Glomerular endothelial cell (primary cell): ENCODE results near the gene TMEM123. TPM values are rescaled to one million over a fixed set of nuclear protein-coding genes. Genes with fewer than 3 reads are reported as not detected.
"Not testable (repeated sequence)": the region's sequence is repeated elsewhere in the genome, so short reads cannot be mapped to it uniquely, and the experiment has no call there.

Source experiments
- DNase-seq: peaks from one replicate; pipeline ENCODE4 v3.0.0-alpha.2; 2011; ENCODE audit warnings: low read depth, low spot score; ENCODE audit errors: extremely low read depth
- total RNA-seq: library from RNA; depleted of rRNA; stranded (reverse); fragments of >200 nt; gene quantifications from 2 replicates; pipeline ENCODE4 v1.2.3, GENCODE V29; 2015

The TMEM123 gene
- total RNA-seq, 1 donor from 2014 or later: 149 TPM

- DNase-seq: no peak
These were observed 55.6 kb downstream of the TMEM123 start for GRCh38 chr11:102396708-102397563.

- DNase-seq: no peak
These were observed 56.7 kb downstream of the TMEM123 start for GRCh38 chr11:102395720-102396393.

GRCh38 chr11:102393272-102393730, 59.3 kb downstream of the TMEM123 start:
- DNase-seq: no peak

GRCh38 chr11:102391549-102392237, 60.9 kb downstream of the TMEM123 start:
- no peak for DNase-seq

GRCh38 chr11:102390667-102391465, 61.7 kb downstream of the TMEM123 start:
- no peak for DNase-seq

- DNase-seq: no peak
These were observed 63.3 kb downstream of the TMEM123 start for GRCh38 chr11:102389253-102389652.

- DNase-seq: no peak
These were observed 65.4 kb downstream of the TMEM123 start for GRCh38 chr11:102387043-102387781.

GRCh38 chr11:102386136-102386734, 66.3 kb downstream of the TMEM123 start:
- DNase-seq: no peak

- no peak for DNase-seq
These were observed 67.2 kb downstream of the TMEM123 start for GRCh38 chr11:102385085-102386007.

- no peak for DNase-seq
These were observed 68.0 kb downstream of the TMEM123 start for GRCh38 chr11:102384419-102385079.

- no peak for DNase-seq
These were observed 68.7 kb downstream of the TMEM123 start for GRCh38 chr11:102383839-102384238.

GRCh38 chr11:102382384-102382783, 70.2 kb downstream of the TMEM123 start:
- no peak for DNase-seq

- DNase-seq: no peak
These were observed 73.7 kb downstream of the TMEM123 start for GRCh38 chr11:102378818-102379217.

- DNase-seq: no peak
These were observed 74.7 kb downstream of the TMEM123 start for GRCh38 chr11:102377891-102378290.

GRCh38 chr11:102375720-102376399, 76.7 kb downstream of the TMEM123 start:
- no peak for DNase-seq

- DNase-seq: not testable (repeated sequence)
These were observed 77.7 kb downstream of the TMEM123 start for GRCh38 chr11:102374633-102375424.
